CD14-positive monocyte (primary cell): ENCODE data around the gene NINL. TPM values are rescaled to one million over a fixed set of nuclear protein-coding genes. Genes with fewer than 3 reads are reported as not detected.

Experiments used
- DNase-seq, 3 donors: peaks; one replicate each; pipeline ENCODE4 v3.0.0-alpha.2; 2011 to 2022
- H2AFZ ChIP-seq: 2 replicates; pipeline ENCODE4 v1.6.0; 2012; ENCODE audit warnings: mild to moderate bottlenecking, low read depth, low read length, inconsistent platforms; ENCODE audit not compliant: insufficient read depth, poor library complexity, severe bottlenecking
- H3K27ac ChIP-seq, 2 donors: 1 replicate in 1 of 2; 2 replicates in 1 of 2; pipeline ENCODE4 v1.5.1; 2012 to 2013; ENCODE audit warnings: low read length in 2 of 2, control low read depth in 1 of 2, inconsistent platforms in 1 of 2, low read depth in 1 of 2, mild to moderate bottlenecking in 1 of 2
- H3K27me3 ChIP-seq, 2 donors: one replicate each; pipeline versions ENCODE4 v1.6.0 to v1.6.1; 2011 to 2013; ENCODE audit warnings: low read length in 2 of 2; ENCODE audit not compliant: control insufficient read depth in 2 of 2, insufficient read depth in 2 of 2
- H3K36me3 ChIP-seq, 2 donors: replicated peaks in 1 of 2; 1 replicate in 1 of 2; 2 replicates in 1 of 2; pipeline versions ENCODE4 v1.5.1 to v1.6.1; 2012 to 2013; ENCODE audit warnings: low read length in 2 of 2, control low read depth in 1 of 2, inconsistent platforms in 1 of 2, mild to moderate bottlenecking in 1 of 2; ENCODE audit not compliant: insufficient read depth in 2 of 2, control insufficient read depth in 1 of 2
- H3K4me1 ChIP-seq, 2 donors: 1 replicate in 1 of 2; 2 replicates in 1 of 2; pipeline versions ENCODE4 v1.5.1 to v1.6.1; 2012 to 2013; ENCODE audit warnings: low read length in 2 of 2, control low read depth in 1 of 2, inconsistent platforms in 1 of 2, mild to moderate bottlenecking in 1 of 2, moderate library complexity in 1 of 2; ENCODE audit not compliant: insufficient read depth in 2 of 2, control insufficient read depth in 1 of 2
- H3K4me2 ChIP-seq: replicated peaks from 2 replicates; pipeline ENCODE3; 2012; ENCODE audit warnings: low read length, moderate library complexity, mild to moderate bottlenecking; ENCODE audit not compliant: poor library complexity, severe bottlenecking; ENCODE audit errors: extremely low read depth
- H3K4me3 ChIP-seq, 3 experiments: fragments of 200-600 bp in 1 of 3; sonication (generic) in 1 of 3; replicated peaks in 1 of 3; 1 replicate in 2 of 3; 2 replicates in 1 of 3; pipeline ENCODE4 v1.5.1; 2011 to 2013; ENCODE audit warnings: low read length in 3 of 3, mild to moderate bottlenecking in 3 of 3, control low read depth in 2 of 3, low read depth in 2 of 3, inconsistent platforms in 1 of 3, moderate library complexity in 1 of 3
- H3K79me2 ChIP-seq: 2 replicates; pipeline ENCODE4 v1.6.0; 2012; ENCODE audit warnings: mild to moderate bottlenecking, control low read depth, inconsistent platforms, low read length, moderate library complexity; ENCODE audit not compliant: insufficient read depth
- H3K9ac ChIP-seq: 2 replicates; pipeline ENCODE4 v1.6.0; 2017; ENCODE audit warnings: low read length, mild to moderate bottlenecking; ENCODE audit not compliant: insufficient read depth, poor library complexity, severe bottlenecking
- H3K9me3 ChIP-seq, 2 donors: replicated peaks in 1 of 2; 1 replicate in 1 of 2; 2 replicates in 1 of 2; pipeline versions ENCODE4 v1.5.1 to v1.6.1; 2012 to 2013; ENCODE audit warnings: low read length in 2 of 2, control low read depth in 1 of 2; ENCODE audit not compliant: control insufficient read depth in 1 of 2, insufficient read depth in 1 of 2
- H4K20me1 ChIP-seq: 2 replicates; pipeline ENCODE4 v1.6.0; 2012; ENCODE audit warnings: mild to moderate bottlenecking, low read length, control low read depth, moderate library complexity; ENCODE audit not compliant: insufficient read depth
- H3K27ac Mint-ChIP-seq, 7 donors: one replicate each; pipeline ENCODE4 v1.8.0; 2020; ENCODE audit warnings: mild to moderate bottlenecking in 7 of 7, mixed read lengths in 7 of 7, moderate library complexity in 6 of 7, inconsistent platforms in 2 of 7
- H3K27me3 Mint-ChIP-seq, 3 donors: one replicate each; pipeline ENCODE4 v1.8.0; 2021 to 2022; ENCODE audit warnings: low read depth in 3 of 3, mild to moderate bottlenecking in 3 of 3, mixed read lengths in 3 of 3, moderate library complexity in 3 of 3, inconsistent platforms in 1 of 3
- H3K36me3 Mint-ChIP-seq, 2 donors: one replicate each; pipeline ENCODE4 v1.8.0; 2020; ENCODE audit warnings: mixed read lengths in 2 of 2, inconsistent platforms in 1 of 2, mild to moderate bottlenecking in 1 of 2
- H3K4me1 Mint-ChIP-seq: one replicate; pipeline ENCODE4 v1.8.0; 2020; ENCODE audit warnings: mild to moderate bottlenecking, mixed read lengths
- H3K4me3 Mint-ChIP-seq, 2 donors: one replicate each; pipeline ENCODE4 v1.8.0; 2020; ENCODE audit warnings: mild to moderate bottlenecking in 2 of 2, mixed read lengths in 2 of 2, moderate library complexity in 1 of 2
- H3K9me3 Mint-ChIP-seq, 7 donors: one replicate each; pipeline ENCODE4 v1.8.0; 2020 to 2022; ENCODE audit warnings: mixed read lengths in 7 of 7, mild to moderate bottlenecking in 6 of 7, moderate library complexity in 6 of 7, inconsistent platforms in 2 of 7
- CTCF ChIP-seq: fragments of 200-600 bp; IDR thresholded peaks from one replicate; pipeline ENCODE4 v1.8.0; 2022; ENCODE audit warnings: antibody characterized with exemption, mild to moderate bottlenecking
- WGBS: methylation state at CpG from one replicate; pipeline ENCODE4 v1.1.5; 2013; ENCODE audit warnings: missing lambda C conversion rate; ENCODE audit not compliant: insufficient coverage; 5-methylcytosine and 5-hydroxymethylcytosine counted together
- intact Hi-C, 2 donors: fragments of 100-400 bp; cut with micrococcal nuclease; formaldehyde crosslinking; loops; one replicate each; pipeline versions ENCODE4 v1.15.0 to v1.15.1; 2023
- polyA plus RNA-seq, 3 donors: library from polyadenylated mRNA; depleted of rRNA in 1 of 3; unstranded in 2 of 3; stranded (reverse) in 1 of 3; fragments of 300-500 nt in 2 of 3; fragments of >200 nt in 1 of 3; fragmentation: Illumina TruSeq in 2 of 3; gene quantifications; 1 replicate in 2 of 3; 2 replicates in 1 of 3; pipeline ENCODE4 v1.2.3, GENCODE V29; 2012 to 2021

The NINL gene
- polyA plus RNA-seq, 3 donors, result 0.08 to 0.15 TPM; not detected in 1

GRCh38 chr20:25533920-25534700, 51.2 kb downstream of the NINL start:
- H3K27ac ChIP-seq, result no peak overlapping the region
- H3K4me3 ChIP-seq, result no peak overlapping the region
- no peaks in the 10 kb centered on the region for H3K36me3 Mint-ChIP-seq
- H3K79me2 ChIP-seq, result no peaks in the 10 kb centered on the region
- no peaks in the 10 kb centered on the region for H3K4me1 ChIP-seq
- no peak overlapping the region for H3K4me2 ChIP-seq
- H3K4me1 Mint-ChIP-seq, result no peaks in the 10 kb centered on the region
- H2AFZ ChIP-seq, result no peak overlapping the region
- peaks cover 3 to 12% (median 6%) of the 10 kb centered on the region in 7 donors for H3K9me3 Mint-ChIP-seq
- peaks cover 0 to 3% of the 10 kb centered on the region in 2 donors for H3K27me3 ChIP-seq
- DNase-seq, result no peak
- no peak for TF ChIP-seq CTCF
- peaks cover 3 to 10% (median 6%) of the 10 kb centered on the region in 3 donors for H3K27me3 Mint-ChIP-seq
- H3K36me3 ChIP-seq, result no peaks in the 10 kb centered on the region
- intact Hi-C loops, result no loop called here
- H3K4me3 Mint-ChIP-seq, result no peak overlapping the region
- H4K20me1 ChIP-seq, result no peaks in the 10 kb centered on the region
- H3K9me3 ChIP-seq, result no peaks in the 10 kb centered on the region
- no peak overlapping the region for H3K27ac Mint-ChIP-seq
- WGBS, result 100% methylated on average over 1 of the region's 4 CpGs
- H3K9ac ChIP-seq, result no peak overlapping the region

GRCh38 chr20:25532971-25533391, 52.4 kb downstream of the NINL start:
- Histone ChIP-seq H3K4me2 (no peak overlapping the region), H3K27ac (no peak overlapping the region), H3K9ac (no peak overlapping the region), H3K27me3 (peaks cover 0 to 3% of the 10 kb centered on the region in 2 donors), H3K4me1 (no peaks in the 10 kb centered on the region), H3K79me2 (no peaks in the 10 kb centered on the region), H3K9me3 (no peaks in the 10 kb centered on the region), H4K20me1 (no peaks in the 10 kb centered on the region), H3K36me3 (no peaks in the 10 kb centered on the region), H2AFZ (no peak overlapping the region), H3K4me3 (no peak overlapping the region)
- 85% methylated on average over 7 of the region's 11 CpGs for WGBS
- H3K36me3 Mint-ChIP-seq, result no peaks in the 10 kb centered on the region
- intact Hi-C loops, result no loop called here
- no peak for DNase-seq
- H3K4me1 Mint-ChIP-seq, result no peaks in the 10 kb centered on the region
- peaks cover 3 to 8% (median 6%) of the 10 kb centered on the region in 3 donors for H3K27me3 Mint-ChIP-seq
- peaks cover 3 to 12% (median 6%) of the 10 kb centered on the region in 7 donors for H3K9me3 Mint-ChIP-seq
- H3K4me3 Mint-ChIP-seq, result no peak overlapping the region
- no peak overlapping the region for H3K27ac Mint-ChIP-seq
- TF ChIP-seq CTCF, result no peak
